RPMI7951 (cell line): Measurements from ENCODE around the gene TBC1D2B. TPM values are rescaled to one million over a fixed set of nuclear protein-coding genes. Genes with fewer than 3 reads are reported as not detected.

Experiments
- DNase-seq: peaks from one replicate; pipeline ENCODE4 v3.0.0-alpha.2; 2012; ENCODE audit warnings: low read depth
- total RNA-seq: library from RNA; depleted of rRNA; stranded (reverse); fragments of >200 nt; shearing (Covaris generic); gene quantifications from 2 replicates; pipeline ENCODE4 v1.2.3, GENCODE V29; 2014

The TBC1D2B gene
- total RNA-seq, 1 experiment from 2014 or later = 14.5 TPM

DNA sequence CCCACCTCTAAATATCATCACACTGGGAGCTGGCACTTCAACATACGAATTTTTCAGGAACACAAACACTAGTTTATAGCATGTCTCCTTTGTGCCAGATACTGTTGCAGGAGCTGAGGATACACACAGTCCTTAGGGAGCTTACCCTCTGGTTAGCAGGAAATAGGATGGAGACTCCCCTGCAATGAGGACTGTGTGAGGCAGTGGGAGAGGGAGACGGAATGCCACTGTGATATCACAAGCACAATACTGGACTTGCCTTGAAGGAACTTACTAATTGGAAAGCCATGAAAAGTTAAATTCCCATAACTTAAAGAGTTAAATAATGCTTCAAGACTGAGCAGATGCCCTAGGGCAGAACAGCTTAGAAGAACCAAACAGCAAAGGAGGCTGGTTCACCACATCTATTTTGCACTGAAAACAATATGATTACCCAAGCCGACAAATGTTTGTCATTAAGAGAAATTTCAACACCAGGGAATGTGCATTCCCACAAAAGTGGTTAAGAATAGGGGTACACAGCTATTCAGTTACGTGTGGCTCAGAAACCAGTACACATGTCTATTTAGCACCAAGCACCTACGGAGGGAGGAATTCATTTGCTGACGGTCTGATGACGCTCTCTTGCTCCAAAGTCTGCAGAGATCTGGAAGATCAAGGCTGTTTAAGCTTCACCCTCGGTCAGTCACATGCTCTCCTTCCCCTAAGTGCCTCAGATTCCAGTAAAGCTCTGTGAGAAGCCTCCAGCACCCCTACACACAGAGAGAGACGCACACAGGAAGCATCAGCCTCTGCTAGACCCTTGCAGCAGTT, 5.2 kb downstream of the TBC1D2B start:
- DNase-seq = peak; percentile 63

DNA sequence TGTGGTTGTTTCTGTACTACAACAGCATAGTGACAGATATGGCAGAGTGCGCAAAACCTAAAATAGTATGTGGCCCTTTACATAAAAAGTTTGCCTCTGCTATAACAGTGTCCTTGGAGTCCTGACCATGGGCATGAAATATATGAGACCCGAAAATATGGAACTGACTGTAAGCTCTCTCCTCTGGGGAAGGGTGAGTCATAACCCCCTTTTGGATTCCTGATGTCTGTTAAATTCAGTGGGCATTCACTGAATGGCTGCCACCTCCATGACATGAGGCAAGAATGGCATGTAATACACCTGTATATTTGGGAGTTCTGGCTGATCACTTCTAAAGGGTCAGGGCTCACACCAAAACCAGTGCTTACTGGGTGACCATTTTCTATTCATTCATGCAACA, 6.1 kb downstream of the TBC1D2B start:
- DNase-seq = no peak

DNA sequence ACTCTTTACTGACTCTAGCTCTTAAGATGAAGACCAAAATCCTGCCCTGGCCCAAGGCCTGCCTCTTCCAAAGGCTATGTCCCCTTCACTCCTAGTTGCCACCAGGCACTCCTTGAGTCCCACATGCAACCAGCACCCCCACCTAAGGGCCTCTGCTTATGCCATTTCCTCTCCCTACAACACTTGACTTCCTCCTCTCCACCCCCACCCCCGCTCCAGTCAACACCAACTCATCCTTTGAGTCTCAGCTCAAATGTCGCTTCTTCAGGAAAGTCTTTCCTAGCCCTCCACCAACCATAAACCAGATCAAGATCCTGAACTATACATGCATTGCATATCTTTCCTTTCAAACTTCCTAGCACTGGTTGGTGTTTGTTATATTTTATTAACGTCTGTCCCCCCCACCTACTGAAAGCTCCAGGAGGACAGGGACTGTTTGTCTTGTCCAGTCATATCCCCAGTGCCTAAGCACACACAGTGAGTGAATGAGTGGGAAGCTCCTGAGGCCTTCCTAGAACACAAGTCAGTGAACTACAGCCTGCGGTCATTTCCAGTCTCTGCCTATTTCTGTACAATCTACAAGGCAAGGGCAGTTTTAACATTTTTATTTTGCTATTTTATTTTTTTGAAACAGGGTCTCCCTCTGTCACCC, 7.3 kb downstream of the TBC1D2B start:
- DNase-seq = no peak

DNA sequence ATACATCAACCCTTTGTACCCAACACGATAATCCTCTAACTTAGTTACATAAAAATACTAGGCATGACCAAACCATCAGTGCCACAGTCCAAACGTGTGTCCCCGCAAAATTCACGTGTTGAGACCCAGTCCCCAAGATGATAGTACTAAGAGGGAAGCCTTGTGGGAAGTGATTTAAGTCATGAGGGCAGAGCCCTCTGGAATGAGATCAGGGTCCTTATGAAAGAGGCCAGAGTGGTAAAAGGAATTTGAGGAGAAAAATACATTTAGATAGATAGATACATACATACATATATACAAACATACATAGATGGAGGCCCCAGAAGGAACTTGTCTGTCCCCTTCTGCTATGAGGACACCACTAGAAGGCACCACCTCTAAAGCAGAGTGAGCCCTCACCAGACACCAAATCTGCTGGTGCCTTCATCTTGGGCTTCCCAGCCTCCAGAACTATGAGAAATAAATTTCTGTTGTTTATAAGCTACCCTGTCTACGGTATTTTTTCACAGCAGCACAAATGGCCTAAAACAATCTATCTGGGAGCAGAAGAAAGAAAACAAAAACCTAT, 8.0 kb downstream of the TBC1D2B start:
- DNase-seq = no peak

DNA sequence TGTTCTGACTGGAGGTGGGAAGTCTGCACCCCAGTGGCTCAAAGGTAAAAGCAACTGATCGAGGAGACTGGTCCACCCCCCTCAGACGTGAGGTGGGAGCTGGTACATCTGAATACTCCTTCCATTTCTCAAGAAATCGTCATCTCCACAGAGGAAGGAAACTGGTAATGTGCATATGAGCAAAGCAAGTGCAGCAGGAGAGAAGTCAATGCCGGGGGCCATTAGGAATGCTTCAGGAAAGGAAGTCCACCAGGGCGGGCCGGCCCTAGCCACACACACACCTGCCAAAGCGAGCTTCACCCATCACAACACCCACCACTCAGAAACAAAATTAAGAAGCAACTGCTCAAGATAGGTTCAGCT, 8.5 kb downstream of the TBC1D2B start:
- no peak for DNase-seq

DNA sequence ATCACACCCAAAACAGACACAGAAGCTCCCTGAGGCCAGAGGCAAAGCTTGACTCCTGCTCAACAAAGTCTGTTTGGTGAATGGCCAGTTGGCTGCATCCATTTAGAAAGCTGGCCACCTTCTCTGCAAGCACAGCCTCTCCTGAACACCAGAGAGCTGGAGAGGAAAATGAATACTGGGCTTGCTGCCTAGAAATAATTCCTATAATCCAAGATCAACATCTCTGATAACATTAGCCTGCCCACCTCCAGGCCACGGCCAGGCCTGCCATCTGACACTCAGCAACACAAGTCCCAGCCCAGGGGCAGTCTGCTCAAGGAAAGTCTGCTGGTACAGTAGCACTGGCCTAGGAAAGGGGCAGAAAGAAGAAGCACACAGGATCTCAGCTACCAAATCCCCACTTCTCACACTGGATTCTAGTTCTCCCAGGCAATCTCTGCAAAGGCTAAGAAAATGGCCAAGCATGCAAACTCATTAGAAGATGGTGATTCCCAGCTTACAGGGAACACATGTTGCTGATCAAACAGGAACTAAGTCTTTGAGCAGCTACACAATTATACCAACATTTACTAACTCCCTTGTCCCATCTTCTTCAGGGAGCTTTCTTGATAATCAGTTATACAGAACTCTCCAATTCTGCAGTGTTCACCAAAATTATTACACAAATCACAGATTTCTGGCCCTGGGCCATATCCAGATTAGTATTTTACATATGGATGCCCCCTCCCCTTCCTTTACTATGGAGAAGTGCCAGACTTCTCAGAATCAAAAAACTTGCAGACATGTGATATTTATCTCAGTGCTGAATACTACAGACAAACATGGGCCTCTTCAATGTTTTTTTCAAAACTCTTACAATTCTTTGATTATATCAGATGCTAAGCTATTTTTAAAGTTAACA, 9.9 kb downstream of the TBC1D2B start:
- DNase-seq = peak; percentile 89

DNA sequence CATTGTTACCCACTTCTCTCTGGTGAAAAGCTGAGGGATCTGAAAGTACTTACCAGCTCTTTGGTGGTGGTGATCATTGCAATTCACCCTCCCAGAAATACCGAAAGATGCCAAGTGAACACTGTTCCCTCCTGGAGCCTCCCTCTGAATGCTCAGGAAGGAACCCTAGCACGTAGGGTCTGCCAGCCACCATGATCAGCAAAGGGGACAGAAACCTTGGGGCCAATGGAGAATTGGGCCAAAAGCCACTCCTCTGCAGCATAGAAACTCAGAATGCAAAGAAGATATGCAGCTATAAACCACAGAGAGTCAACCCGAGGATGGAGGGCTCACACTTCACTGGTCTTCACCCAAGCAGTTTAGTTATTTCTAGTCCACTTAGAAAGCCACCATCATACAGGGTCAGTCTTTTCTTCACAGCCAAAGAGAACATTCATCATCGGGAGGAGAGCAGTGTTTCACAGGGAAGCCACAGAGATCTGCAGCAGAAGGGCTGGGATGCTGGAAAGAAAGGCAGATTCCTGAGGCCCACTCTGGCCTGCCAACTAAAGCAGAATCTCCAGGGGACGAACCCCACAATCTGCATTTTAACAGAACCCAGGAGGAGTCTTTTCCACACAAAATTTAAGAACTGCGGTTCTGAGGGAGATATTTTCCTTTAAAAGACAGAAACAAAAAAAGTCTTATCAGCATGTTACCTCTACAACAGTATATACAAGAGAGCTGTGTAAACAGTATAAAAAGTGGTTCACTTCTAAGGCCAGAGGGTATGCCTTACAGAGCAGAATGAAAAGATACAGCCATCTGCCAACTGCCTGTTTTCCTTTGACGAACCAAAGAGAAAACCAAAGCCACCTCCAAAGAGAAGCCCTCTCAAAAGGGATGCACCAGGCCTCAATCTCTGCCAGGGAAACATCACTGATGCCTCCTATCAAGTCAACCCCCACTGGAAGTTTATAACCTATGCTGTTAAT, 11.3 kb downstream of the TBC1D2B start:
- DNase-seq = no peak

DNA sequence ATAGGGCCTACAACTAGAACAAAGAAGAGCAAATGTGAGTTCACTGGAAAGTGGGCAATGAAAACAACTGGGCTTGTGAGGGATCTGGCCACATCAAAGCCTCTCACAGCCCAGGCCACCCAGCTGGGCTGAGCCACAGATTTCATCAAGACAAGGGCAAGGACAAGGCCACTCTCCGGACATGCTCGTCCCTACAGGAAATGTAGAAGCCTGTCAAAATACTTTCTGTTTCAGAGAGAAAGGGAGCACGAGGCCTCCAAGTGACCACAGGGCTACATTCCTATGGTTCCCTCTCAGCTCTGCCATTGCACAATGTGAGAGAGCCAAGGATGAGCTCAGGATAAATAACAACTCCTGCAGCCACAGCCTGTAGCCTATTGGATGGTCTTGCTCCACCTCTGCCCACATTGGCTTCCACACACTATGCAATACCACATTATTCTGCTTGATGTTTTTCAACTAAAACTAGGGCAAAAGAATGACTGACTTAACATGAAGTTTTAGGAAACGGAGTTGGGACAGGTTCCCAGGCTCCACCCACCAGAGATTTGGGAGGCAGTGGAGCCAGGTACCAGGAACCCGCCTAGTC, 12.1 kb downstream of the TBC1D2B start:
- DNase-seq = peak; percentile 100

DNA sequence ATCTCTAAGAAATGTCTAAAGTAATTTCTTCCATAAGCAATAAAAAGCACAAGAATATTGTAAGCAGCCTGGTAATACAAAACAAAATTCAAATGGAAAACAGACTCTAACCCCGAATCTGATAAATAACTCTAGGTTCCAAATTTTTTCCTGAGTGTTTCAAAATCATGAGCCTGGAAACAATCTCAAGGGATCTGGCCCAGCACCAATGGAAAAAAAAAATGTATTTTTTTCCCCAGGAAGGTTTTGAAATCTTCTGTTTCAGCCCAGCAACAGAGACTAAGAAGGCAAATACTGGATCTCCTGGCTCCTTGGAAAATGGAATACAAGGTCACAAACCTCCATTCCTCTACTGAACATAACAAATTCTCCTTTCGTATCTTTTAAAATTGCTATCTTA, 13.0 kb downstream of the TBC1D2B start:
- no peak for DNase-seq

DNA sequence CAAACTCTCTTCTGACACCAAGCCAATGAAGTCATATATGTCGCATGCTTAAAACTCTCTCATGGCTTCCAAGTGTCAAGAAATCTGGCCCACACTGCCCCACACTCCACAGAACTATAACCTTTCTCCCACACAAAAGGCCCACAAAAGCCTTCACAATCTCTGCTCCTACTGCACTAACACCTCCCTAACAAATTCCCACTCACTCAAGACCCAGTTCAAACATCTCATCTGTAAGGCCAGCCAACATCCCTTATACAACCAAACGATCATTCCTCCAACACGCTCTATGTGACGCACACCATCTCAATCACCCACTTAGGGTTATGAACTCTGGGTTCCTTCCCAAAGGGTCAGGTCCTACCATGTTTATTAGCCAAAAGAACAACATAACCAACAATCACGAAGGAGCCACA, 13.5 kb downstream of the TBC1D2B start:
- DNase-seq = no peak

DNA sequence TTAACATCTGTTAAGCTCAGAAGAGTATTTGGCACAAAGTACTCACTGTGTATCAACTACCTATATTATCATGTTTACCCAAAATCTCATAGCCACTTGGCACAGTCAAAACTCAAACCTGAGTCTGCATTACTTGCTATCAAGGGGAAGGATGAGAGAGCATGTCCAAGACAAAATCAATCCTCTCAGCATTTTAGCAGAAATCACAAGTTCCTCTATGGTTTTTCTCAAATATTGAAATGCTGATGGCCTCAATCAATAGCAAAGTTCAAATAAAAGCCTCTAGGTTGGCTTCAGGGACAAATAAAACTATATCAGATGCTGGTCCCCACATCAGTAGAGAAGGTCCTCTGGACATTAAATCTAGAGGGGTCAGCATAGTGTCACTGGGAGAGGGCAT, 14.3 kb downstream of the TBC1D2B start:
- DNase-seq = no peak

DNA sequence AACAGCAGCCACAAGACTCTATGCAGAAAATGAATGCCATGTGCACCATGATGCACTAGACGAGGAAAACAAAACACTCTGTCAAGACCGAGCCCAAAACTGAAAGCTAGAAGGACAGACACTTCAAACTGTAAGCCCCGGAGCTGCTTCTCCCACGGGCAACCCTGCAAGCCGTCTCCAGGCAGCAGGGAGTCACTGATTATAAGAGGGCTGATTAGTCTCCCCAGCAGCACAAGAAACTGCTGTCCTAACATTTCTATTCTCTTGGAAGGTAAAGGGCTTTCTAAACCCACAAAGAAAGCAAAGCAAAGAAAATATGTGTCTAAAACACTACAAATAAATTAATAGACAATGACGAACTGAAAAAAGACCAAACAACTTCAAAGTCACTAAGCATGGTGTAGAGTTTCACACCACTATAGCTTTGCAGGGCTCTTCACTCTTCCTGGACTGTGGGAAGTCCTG, 15.5 kb downstream of the TBC1D2B start:
- peak; percentile 70 for DNase-seq

DNA sequence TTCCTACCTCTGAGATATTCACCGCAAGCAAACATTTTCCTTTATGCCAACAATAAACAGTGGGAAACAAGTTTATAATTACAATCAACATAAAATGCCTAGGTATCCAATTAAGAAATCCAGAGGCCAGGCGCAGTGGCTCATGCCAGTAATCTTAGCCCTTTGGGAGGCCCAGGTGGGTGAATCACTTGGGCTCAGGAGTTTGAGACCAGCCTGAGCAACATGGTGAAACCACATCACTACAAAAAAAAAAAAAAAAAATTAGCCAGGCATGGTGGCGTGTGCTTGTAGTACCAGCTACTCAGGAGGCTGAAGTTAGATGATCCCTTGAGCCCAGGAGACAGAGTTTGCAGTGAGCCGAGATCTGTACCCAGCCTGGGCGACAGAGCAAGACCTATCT, 17.3 kb downstream of the TBC1D2B start:
- DNase-seq = no peak

DNA sequence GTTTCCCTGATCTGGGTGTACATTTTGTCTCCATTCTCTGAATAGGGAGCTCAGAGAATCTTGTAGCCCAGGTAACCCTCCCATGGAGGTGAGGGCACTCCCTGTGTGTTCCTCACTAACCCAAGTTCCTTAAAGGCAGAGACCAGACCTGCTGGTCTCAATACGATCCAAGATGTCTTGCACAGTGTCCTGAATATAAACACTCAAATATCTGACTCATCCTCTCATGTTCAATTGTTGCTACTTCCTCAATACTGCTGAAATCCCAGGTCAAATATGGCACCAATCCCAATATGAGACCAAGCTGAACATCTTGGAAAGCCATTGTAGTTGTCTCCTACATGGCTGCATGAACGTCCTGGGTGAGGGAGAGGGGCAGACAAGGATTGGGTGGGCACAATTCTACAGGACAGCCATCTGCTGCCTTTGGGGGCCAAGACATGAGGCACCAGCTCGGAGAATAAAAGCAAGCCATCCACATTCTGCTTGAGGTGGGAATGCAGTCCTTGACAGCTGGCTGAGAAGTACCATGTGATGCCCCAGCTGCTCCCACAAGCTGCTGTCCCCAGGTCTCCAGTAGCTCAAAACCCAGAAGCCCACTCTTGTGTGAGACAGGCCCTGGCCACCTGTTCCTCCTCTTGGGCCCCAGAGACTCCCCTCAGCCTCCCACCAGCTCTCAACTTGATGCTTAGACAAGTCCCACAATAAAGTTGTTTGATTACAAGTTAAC, 18.2 kb downstream of the TBC1D2B start:
- no peak for DNase-seq

DNA sequence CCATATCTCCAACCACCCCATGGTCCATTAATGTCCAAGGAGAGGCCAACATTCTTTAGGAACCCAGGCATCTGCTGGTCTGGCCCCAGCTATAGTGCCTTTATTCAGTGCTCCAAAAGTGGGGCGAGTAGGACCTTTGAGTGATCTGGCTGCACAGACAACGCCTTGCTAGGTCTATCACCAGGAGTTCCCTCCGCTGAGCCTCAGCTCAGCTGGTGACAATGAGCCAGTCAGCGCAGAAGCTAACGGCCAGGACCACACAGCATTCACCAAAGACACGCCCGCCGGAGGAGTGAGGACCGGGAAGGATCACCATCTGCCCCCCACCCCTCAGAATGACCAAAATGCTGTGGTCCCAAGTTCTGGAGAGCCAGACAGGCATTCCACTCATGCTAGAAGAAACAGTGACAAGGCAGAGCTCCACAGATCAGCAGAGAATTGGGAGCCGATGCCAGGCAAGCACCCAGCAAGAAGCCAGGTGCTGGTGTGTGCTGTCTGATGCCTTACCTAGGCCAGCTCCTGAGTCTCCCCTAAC, 19.0 kb downstream of the TBC1D2B start:
- no peak for DNase-seq

DNA sequence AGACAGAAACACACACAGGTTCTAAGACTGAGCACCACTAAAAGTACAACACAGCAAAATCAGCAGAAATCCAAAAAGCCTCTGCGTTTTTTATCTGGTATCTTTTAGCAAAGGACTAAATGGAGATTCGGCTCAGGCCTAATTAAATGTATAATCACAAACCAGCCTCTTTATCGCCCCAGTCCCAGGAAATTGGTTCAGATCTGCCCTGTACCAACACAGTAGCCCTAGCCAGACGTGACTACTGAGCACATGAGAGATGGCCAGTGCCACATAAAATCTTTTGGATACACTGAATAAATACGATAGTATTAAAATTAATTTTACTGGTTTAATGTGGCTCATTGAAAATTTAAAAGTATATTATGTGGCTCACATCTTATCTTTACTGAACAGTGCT, 19.7 kb downstream of the TBC1D2B start:
- DNase-seq = no peak

DNA sequence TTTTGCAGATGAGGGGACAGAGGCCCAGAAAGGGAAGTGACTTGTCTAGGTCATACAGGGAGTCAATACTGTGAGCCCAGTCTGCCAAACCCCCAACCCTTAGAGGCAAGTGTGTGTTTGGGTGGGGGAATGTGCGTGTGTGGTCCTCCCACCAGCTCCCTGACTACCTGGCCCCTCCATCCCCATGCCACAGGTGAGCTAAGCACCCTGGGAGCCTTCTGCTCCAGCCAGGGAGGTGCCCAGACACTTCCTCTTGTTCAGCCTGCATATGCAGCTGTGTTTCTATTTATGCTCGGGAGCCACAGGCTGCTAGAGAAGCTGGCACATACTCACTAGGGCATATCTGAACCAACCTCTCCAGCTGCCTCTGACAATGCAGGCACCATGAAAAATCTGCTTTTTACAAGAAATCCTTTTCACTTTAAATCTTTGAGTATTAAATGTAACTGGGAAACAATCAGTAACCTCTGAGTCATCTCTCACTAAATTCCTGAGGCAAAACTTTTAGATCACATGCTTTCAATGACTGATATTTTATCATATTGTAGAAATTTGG, 20.7 kb downstream of the TBC1D2B start:
- peak; percentile 37 for DNase-seq

DNA sequence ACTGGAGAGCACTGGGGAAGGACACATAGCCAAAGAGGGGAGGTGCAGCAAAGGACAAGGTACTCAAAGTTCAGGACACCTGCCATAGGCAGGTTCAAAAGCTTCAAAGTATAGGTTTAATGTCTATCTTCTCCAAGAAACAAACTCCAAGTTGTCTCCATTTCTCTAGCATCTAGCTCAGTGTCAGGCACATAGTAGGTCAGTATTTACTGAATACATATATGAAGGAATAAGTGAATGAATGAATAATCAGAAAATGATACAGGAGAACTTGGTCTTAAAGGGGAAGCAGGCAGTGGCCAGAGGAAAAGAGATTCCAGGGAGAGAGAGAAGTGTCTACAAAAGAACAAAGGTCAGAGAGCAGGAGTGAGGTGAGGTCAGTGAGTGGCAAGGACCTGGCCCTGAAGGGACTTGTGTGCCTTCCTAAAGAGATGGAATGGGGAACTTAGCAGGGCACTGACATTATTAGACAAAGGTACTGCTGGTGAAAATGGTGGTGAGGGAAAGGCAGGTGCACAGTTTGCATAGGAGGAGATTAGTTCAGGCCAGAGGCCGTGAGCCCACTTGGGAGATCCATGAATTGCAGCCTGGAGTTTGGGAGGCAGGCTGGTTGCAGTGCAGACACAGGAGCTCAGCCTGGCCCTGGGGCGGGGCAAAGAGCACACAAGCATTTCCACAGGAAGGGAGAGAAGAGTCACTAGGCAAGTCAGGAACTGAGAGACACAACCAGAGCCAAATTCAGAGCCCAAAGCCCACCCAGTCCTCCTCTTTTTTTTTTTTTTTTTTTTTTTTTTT, 21.4 kb downstream of the TBC1D2B start:
- peak; percentile 41 for DNase-seq
